HCT116 (cell line): ENCODE results near the gene ECSCR. TPM values are rescaled to one million over a fixed set of nuclear protein-coding genes. Genes with fewer than 3 reads are reported as not detected.

Source experiments
- ATAC-seq: fragments of 200-7000 bp; cut with Tn5 transposase; 2 replicates; pipeline ENCODE4 v1.9.1; 2020; ENCODE audit warnings: mild to moderate bottlenecking, moderate library complexity
- BruUV-seq: library from RNA; stranded (reverse); fragments of 400-500 nt; replicated peaks from 2 replicates; lab custom pipeline; 2021; lab: Mats Ljungman, UMichigan
- CTCF ChIA-PET: fragments of 300-600 bp; sonication (Branson Sonifier 250); formaldehyde crosslinking; loops from one replicate; lab custom pipeline; 2021; ENCODE audit warnings: antibody characterized with exemption; lab: Charles Lee
- POLR2A ChIA-PET: fragments of 300-600, 350-600 bp; sonication (Branson Sonifier 250); formaldehyde crosslinking; loops from one replicate; lab custom pipeline; 2021; ENCODE audit warnings: antibody characterized with exemption; lab: Charles Lee
- RAD21 ChIA-PET, 2 experiments: fragments of 300-600 bp; sonication (Branson Sonifier 250); formaldehyde crosslinking; loops; one replicate each; lab custom pipeline; 2023; ENCODE audit warnings: low total read pairs in 2 of 2; ENCODE audit not compliant: uncharacterized antibody in 2 of 2, unreplicated experiment in 2 of 2, low non-redundant PET in 1 of 2; lab: Charles Lee
- DNase-seq: peaks from one replicate; pipeline ENCODE4 v3.0.0-alpha.2; 2010; ENCODE audit warnings: low read depth, low spot score
- H2AFZ ChIP-seq: fragments of 200-600 bp; shearing (Covaris generic), sonication (generic); 2 replicates; pipeline ENCODE4 v1.6.1; 2017; ENCODE audit warnings: low read depth, mixed run types, mixed read lengths, antibody characterized with exemption, low read length; ENCODE audit not compliant: poor library complexity, severe bottlenecking
- H3K27ac ChIP-seq: 2 replicates; pipeline ENCODE4 v1.5.1; 2012; ENCODE audit warnings: low read depth, low read length
- H3K27me3 ChIP-seq: fragments of 200-600 bp; sonication (generic); 2 replicates; pipeline ENCODE4 v1.6.1; 2016; ENCODE audit warnings: mixed run types, low read length, mixed read lengths; ENCODE audit not compliant: insufficient read depth
- H3K36me3 ChIP-seq, 2 experiments: fragments of 200-500 bp in 1 of 2; fragments of 200-600 bp in 1 of 2; sonication (Bioruptor generic) in 1 of 2; sonication (generic) in 1 of 2; 2 replicates each; pipeline versions ENCODE4 v1.5.1 to v1.6.1; 2014 to 2016; ENCODE audit warnings: low read length in 2 of 2, inconsistent platforms in 1 of 2, mixed read lengths in 1 of 2, mixed run types in 1 of 2; ENCODE audit not compliant: insufficient read depth in 2 of 2, control insufficient read depth in 1 of 2
- H3K4me1 ChIP-seq, 2 experiments: fragments of 200-600 bp in 1 of 2; sonication (generic) in 1 of 2; 2 replicates each; pipeline versions ENCODE4 v1.5.1 to v1.6.1; 2012 to 2017; ENCODE audit warnings: low read length in 2 of 2, inconsistent platforms in 1 of 2, mild to moderate bottlenecking in 1 of 2, mixed read lengths in 1 of 2, mixed run types in 1 of 2, moderate library complexity in 1 of 2; ENCODE audit not compliant: insufficient read depth in 2 of 2, control insufficient read depth in 1 of 2
- H3K4me2 ChIP-seq: fragments of 200-600 bp; sonication (generic); 2 replicates; pipeline ENCODE4 v1.6.1; 2017; ENCODE audit warnings: mixed run types, low read length, mixed read lengths
- H3K4me3 ChIP-seq, 2 experiments: fragments of 200-600 bp in 1 of 2; sonication (generic) in 1 of 2; replicated peaks in 1 of 2; 2 replicates each; pipeline ENCODE4 v1.5.1; 2011 to 2016; ENCODE audit warnings: low read length in 2 of 2, control low read depth in 1 of 2, low read depth in 1 of 2, mild to moderate bottlenecking in 1 of 2, mixed read lengths in 1 of 2, mixed run types in 1 of 2
- H3K79me2 ChIP-seq: fragments of 200-600 bp; sonication (generic); 2 replicates; pipeline ENCODE4 v1.6.1; 2017; ENCODE audit warnings: mild to moderate bottlenecking, mixed run types, low read length, moderate library complexity, mixed read lengths; ENCODE audit not compliant: insufficient read depth
- H3K9ac ChIP-seq: fragments of 200-600 bp; sonication (generic); 2 replicates; pipeline ENCODE4 v1.6.1; 2016; ENCODE audit warnings: low read length, mixed read lengths
- H3K9me2 ChIP-seq: fragments of 200-600 bp; sonication (generic), shearing (Covaris generic); 2 replicates; pipeline ENCODE4 v1.6.1; 2017; ENCODE audit warnings: mixed run types, mild to moderate bottlenecking, moderate library complexity; ENCODE audit not compliant: insufficient read depth
- H3K9me3 ChIP-seq, 2 experiments: fragments of 200-500 bp in 1 of 2; fragments of 200-600 bp in 1 of 2; sonication (Bioruptor generic) in 1 of 2; sonication (generic) in 1 of 2; 2 replicates each; pipeline ENCODE4 v1.6.1; 2014 to 2017; ENCODE audit warnings: low read length in 2 of 2, mixed read lengths in 2 of 2, inconsistent platforms in 1 of 2, low read depth in 1 of 2, mild to moderate bottlenecking in 1 of 2, mixed run types in 1 of 2, moderate library complexity in 1 of 2; ENCODE audit not compliant: control insufficient read depth in 1 of 2, insufficient read depth in 1 of 2
- H4K20me1 ChIP-seq: fragments of 200-600 bp; sonication (generic), shearing (Covaris generic); 2 replicates; pipeline ENCODE4 v1.6.1; 2017; ENCODE audit warnings: mixed run types, mild to moderate bottlenecking, moderate library complexity; ENCODE audit not compliant: insufficient read depth
- CBX3 ChIP-seq: IDR thresholded peaks from 2 replicates; pipeline ENCODE4 v1.6.1; 2012; ENCODE audit warnings: low read depth
- EGR1 ChIP-seq: IDR thresholded peaks from 2 replicates; pipeline ENCODE4 v1.6.1; 2012; ENCODE audit warnings: low read depth
- ELF1 ChIP-seq: IDR thresholded peaks from 2 replicates; pipeline ENCODE4 v1.6.1; 2012; ENCODE audit warnings: low read depth, borderline replicate concordance
- EZH2phosphoT487 ChIP-seq: fragments of 200-600 bp; IDR thresholded peaks from 2 replicates; pipeline ENCODE4 v1.6.1; 2018; ENCODE audit warnings: antibody characterized with exemption, borderline replicate concordance
- FOSL1 ChIP-seq: IDR thresholded peaks from 2 replicates; pipeline ENCODE4 v1.6.1; 2012; ENCODE audit warnings: low read depth
- JUND ChIP-seq: IDR thresholded peaks from 2 replicates; pipeline ENCODE4 v1.6.1; 2012
- MAX ChIP-seq: IDR thresholded peaks from 2 replicates; pipeline ENCODE4 v1.6.1; 2012
- POLR2A ChIP-seq: IDR thresholded peaks from 2 replicates; pipeline ENCODE4 v1.7.0; 2011; ENCODE audit warnings: borderline replicate concordance; ENCODE audit not compliant: insufficient read depth, insufficient read length; ENCODE audit errors: extremely low read depth
- POLR2AphosphoS5 ChIP-seq: IDR thresholded peaks from 2 replicates; pipeline ENCODE4 v1.6.1; 2011; ENCODE audit warnings: mild to moderate bottlenecking, low read depth, low read length, moderate library complexity
- SP1 ChIP-seq: IDR thresholded peaks from 2 replicates; pipeline ENCODE4 v1.6.1; 2012; ENCODE audit warnings: low read depth
- SRF ChIP-seq: IDR thresholded peaks from 2 replicates; pipeline ENCODE4 v1.6.1; 2012; ENCODE audit warnings: low read depth
- TCF7L2 ChIP-seq: IDR thresholded peaks from 2 replicates; pipeline ENCODE4 v1.7.0; 2011; ENCODE audit warnings: borderline replicate concordance, inconsistent platforms; ENCODE audit not compliant: insufficient read depth, insufficient read length; ENCODE audit errors: extremely low read depth
- YY1 ChIP-seq: IDR thresholded peaks from 2 replicates; pipeline ENCODE4 v1.6.1; 2011; ENCODE audit warnings: low read length, low read depth, moderate library complexity, mild to moderate bottlenecking; ENCODE audit not compliant: insufficient replicate concordance; ENCODE audit errors: extremely low read depth
- ZFX ChIP-seq: fragments of 450-650 bp; IDR thresholded peaks from 2 replicates; pipeline ENCODE4 v1.6.1; 2017
- ZNF274 ChIP-seq: fragments of 200-500 bp; sonication (Bioruptor generic); IDR thresholded peaks from 2 replicates; pipeline ENCODE4 v1.6.1; 2014; ENCODE audit warnings: mild to moderate bottlenecking, low read depth, low read length, inconsistent platforms
- intact Hi-C: fragments of 100-400 bp; cut with micrococcal nuclease; formaldehyde crosslinking; loops from 2 replicates; pipeline ENCODE4 v1.10.0; 2022
- total RNA-seq: library from RNA; stranded (reverse); gene quantifications from one replicate; pipeline ENCODE4 v1.2.1, GENCODE V29; 2021; ENCODE audit not compliant: unreplicated experiment
- TF ChIP-seq, protein P1 (sequence below): IDR thresholded peaks from 2 replicates; pipeline ENCODE4 v1.6.1; 2012; ENCODE audit warnings: low read depth
- TF ChIP-seq, protein P2 (sequence below): IDR thresholded peaks from 2 replicates; pipeline ENCODE4 v1.6.1; 2012
- TF ChIP-seq, protein P3 (sequence below): IDR thresholded peaks from 2 replicates; pipeline ENCODE4 v1.6.1; 2011; ENCODE audit warnings: mild to moderate bottlenecking, low read length, moderate library complexity; ENCODE audit not compliant: insufficient replicate concordance; ENCODE audit errors: extremely low read depth
- TF ChIP-seq, protein P4 (sequence below), 3 experiments: fragments of 200-600 bp in 1 of 3; sonication (generic) in 1 of 3; IDR thresholded peaks in 2 of 3; conservative IDR thresholded peaks in 1 of 3; 2 replicates each; pipeline ENCODE4 v1.5.1; 2012 to 2017; ENCODE audit warnings: low read depth in 2 of 3, low read length in 2 of 3, antibody characterized with exemption in 1 of 3, borderline replicate concordance in 1 of 3, control low read depth in 1 of 3, mild to moderate bottlenecking in 1 of 3, mixed read lengths in 1 of 3, mixed run types in 1 of 3, moderate library complexity in 1 of 3; ENCODE audit not compliant: insufficient read depth in 1 of 3

ECSCR gene
- total RNA-seq, 1 experiment from 2014 or later = not detected

DNA sequence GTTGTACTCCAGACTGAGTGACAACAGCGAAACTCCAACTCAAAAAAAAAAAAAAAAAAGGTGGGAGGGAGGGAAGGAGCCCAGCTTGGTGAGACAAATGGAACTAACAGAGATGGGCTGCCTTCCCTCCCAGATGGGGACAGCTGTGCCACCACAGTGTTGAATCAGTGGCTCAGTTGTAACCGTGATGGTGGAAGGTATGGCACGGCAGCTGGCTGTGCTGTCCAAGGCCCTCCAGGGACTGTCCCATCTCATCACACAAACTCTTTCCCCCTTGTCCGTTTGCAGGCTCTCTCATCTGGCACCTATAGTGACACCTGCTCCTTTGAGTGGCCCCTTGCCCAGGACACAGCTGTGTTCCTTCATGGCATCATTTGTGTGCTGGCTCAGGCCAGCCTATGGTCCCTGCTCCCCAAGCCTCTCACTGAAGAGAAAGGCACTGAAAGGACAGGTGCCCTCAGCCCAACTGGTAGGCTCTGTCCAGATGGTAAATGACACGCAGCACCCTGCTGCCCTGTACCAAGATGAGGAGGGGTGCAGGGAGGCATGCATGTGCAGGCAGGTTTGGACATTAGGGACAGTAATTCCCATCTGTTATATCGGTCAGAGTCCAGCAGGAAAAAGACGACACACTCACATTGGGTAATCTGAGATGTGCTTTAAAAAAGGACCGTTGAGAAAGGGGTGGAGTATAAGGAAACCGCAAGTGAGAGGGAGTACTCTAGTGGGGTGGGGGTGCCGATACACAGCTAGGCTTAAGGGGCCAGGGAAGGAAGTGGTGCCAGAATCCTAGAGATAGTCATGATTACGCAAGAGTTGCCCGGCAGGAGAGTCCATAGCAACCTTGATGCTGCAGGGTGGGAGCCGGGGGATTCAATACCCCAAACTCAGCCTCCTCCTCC is 12.6 kb upstream of the ECSCR start:
- no TSS peak for BruUV-seq
- no peak overlapping the region for H2AFZ ChIP-seq
- no peak for DNase-seq
- 0 out of 4 replicates have a peak, but pooled peaks cover 0 to 2% of the 10 kb centered on the region in 2 experiments for H3K36me3 ChIP-seq
- POLR2A ChIA-PET = no interaction called here
- H3K9ac ChIP-seq = no peak overlapping the region
- H3K9me3 ChIP-seq = no peaks in the 10 kb centered on the region
- no peaks in the 10 kb centered on the region for H3K9me2 ChIP-seq
- RAD21 ChIA-PET = no interaction called here
- no peaks in the 10 kb centered on the region for H3K27me3 ChIP-seq
- H3K27ac ChIP-seq = no peak overlapping the region
- H4K20me1 ChIP-seq = no peaks in the 10 kb centered on the region
- no peaks in the 10 kb centered on the region for H3K79me2 ChIP-seq
- H3K4me3 ChIP-seq = no peak overlapping the region
- H3K4me1 ChIP-seq = peaks cover 9% of the 10 kb centered on the region in 2 experiments; a peak in 2 of 4 replicates
- H3K4me2 ChIP-seq = no peak overlapping the region
- no peak for ATAC-seq
- CTCF ChIA-PET = no interaction called here
- intact Hi-C loops = no loop called here
- TF ChIP-seq ELF1 (no peak), EZH2phosphoT487 (no peak), POLR2A (no peak), MAX (no peak), SP1 (no peak), YY1 (no peak), ZNF274 (no peak), ZFX (no peak), FOSL1 (no peak), CBX3 (no peak), SRF (no peak), POLR2AphosphoS5 (no peak), EGR1 (no peak), JUND (no peak), TCF7L2 (no peak)
- TF ChIP-seq, protein P1, sequence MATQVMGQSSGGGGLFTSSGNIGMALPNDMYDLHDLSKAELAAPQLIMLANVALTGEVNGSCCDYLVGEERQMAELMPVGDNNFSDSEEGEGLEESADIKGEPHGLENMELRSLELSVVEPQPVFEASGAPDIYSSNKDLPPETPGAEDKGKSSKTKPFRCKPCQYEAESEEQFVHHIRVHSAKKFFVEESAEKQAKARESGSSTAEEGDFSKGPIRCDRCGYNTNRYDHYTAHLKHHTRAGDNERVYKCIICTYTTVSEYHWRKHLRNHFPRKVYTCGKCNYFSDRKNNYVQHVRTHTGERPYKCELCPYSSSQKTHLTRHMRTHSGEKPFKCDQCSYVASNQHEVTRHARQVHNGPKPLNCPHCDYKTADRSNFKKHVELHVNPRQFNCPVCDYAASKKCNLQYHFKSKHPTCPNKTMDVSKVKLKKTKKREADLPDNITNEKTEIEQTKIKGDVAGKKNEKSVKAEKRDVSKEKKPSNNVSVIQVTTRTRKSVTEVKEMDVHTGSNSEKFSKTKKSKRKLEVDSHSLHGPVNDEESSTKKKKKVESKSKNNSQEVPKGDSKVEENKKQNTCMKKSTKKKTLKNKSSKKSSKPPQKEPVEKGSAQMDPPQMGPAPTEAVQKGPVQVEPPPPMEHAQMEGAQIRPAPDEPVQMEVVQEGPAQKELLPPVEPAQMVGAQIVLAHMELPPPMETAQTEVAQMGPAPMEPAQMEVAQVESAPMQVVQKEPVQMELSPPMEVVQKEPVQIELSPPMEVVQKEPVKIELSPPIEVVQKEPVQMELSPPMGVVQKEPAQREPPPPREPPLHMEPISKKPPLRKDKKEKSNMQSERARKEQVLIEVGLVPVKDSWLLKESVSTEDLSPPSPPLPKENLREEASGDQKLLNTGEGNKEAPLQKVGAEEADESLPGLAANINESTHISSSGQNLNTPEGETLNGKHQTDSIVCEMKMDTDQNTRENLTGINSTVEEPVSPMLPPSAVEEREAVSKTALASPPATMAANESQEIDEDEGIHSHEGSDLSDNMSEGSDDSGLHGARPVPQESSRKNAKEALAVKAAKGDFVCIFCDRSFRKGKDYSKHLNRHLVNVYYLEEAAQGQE = no peak
- TF ChIP-seq, protein P2, sequence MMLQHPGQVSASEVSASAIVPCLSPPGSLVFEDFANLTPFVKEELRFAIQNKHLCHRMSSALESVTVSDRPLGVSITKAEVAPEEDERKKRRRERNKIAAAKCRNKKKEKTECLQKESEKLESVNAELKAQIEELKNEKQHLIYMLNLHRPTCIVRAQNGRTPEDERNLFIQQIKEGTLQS = no peak
- TF ChIP-seq, protein P3, sequence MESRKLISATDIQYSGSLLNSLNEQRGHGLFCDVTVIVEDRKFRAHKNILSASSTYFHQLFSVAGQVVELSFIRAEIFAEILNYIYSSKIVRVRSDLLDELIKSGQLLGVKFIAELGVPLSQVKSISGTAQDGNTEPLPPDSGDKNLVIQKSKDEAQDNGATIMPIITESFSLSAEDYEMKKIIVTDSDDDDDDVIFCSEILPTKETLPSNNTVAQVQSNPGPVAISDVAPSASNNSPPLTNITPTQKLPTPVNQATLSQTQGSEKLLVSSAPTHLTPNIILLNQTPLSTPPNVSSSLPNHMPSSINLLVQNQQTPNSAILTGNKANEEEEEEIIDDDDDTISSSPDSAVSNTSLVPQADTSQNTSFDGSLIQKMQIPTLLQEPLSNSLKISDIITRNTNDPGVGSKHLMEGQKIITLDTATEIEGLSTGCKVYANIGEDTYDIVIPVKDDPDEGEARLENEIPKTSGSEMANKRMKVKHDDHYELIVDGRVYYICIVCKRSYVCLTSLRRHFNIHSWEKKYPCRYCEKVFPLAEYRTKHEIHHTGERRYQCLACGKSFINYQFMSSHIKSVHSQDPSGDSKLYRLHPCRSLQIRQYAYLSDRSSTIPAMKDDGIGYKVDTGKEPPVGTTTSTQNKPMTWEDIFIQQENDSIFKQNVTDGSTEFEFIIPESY = no peak
- TF ChIP-seq, protein P4, sequence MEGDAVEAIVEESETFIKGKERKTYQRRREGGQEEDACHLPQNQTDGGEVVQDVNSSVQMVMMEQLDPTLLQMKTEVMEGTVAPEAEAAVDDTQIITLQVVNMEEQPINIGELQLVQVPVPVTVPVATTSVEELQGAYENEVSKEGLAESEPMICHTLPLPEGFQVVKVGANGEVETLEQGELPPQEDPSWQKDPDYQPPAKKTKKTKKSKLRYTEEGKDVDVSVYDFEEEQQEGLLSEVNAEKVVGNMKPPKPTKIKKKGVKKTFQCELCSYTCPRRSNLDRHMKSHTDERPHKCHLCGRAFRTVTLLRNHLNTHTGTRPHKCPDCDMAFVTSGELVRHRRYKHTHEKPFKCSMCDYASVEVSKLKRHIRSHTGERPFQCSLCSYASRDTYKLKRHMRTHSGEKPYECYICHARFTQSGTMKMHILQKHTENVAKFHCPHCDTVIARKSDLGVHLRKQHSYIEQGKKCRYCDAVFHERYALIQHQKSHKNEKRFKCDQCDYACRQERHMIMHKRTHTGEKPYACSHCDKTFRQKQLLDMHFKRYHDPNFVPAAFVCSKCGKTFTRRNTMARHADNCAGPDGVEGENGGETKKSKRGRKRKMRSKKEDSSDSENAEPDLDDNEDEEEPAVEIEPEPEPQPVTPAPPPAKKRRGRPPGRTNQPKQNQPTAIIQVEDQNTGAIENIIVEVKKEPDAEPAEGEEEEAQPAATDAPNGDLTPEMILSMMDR (IDR thresholded peaks at IDR 0.05 in 2 of 3, conservative IDR thresholded peaks at IDR 0.05 in 1 of 3; ENCODE audit: borderline replicate concordance in 1 of 3, insufficient read depth in 1 of 3, low read depth in 2 of 3, low read length in 2 of 3) = no peak
